H1 (cell line): ENCODE results near the gene TMED3. TPM values are rescaled to one million over a fixed set of nuclear protein-coding genes. Genes with fewer than 3 reads are reported as not detected.

Experiments
- CTCF ChIA-PET: fragments of 300-600 bp; sonication (Branson Sonifier 250); formaldehyde crosslinking; loops from one replicate; lab custom pipeline; 2021; ENCODE audit not compliant: partially characterized antibody; lab: Charles Lee
- POLR2A ChIA-PET: fragments of 300-600 bp; sonication (Branson Sonifier 250); formaldehyde crosslinking; loops from one replicate; lab custom pipeline; 2021; ENCODE audit warnings: inconsistent platforms; ENCODE audit not compliant: partially characterized antibody; lab: Charles Lee
- DNase-seq, 2 experiments: peaks; one replicate each; pipeline versions ENCODE4 v3.0.0 to v3.0.0-alpha.2; 2010 to 2022; ENCODE audit warnings: low spot score in 2 of 2, low read depth in 1 of 2, mixed read lengths in 1 of 2
- FAIRE-seq: peaks from 2 replicates; lab custom pipeline; 2011; peaks lifted over from hg19 to GRCh38; lab: Jason Lieb, UNC
- H2AFZ ChIP-seq: 2 replicates; pipeline ENCODE4 v1.8.1; 2012; ENCODE audit warnings: low read length, inconsistent platforms
- H2AK5ac ChIP-seq: 2 replicates; pipeline ENCODE4 v1.6.1; 2013; ENCODE audit warnings: low read depth, low read length
- H2BK120ac ChIP-seq: replicated peaks from 2 replicates; pipeline ENCODE3; 2013; ENCODE audit warnings: low read depth, low read length, inconsistent platforms
- H2BK12ac ChIP-seq: 2 replicates; pipeline ENCODE4 v1.6.1; 2013; ENCODE audit warnings: low read depth, low read length
- H2BK15ac ChIP-seq: 2 replicates; pipeline ENCODE4 v1.6.1; 2013; ENCODE audit warnings: low read length
- H2BK20ac ChIP-seq: 2 replicates; pipeline ENCODE4 v1.6.1; 2013; ENCODE audit warnings: low read length
- H2BK5ac ChIP-seq: 2 replicates; pipeline ENCODE4 v1.6.1; 2013; ENCODE audit warnings: low read depth, low read length
- H3K14ac ChIP-seq: 2 replicates; pipeline ENCODE4 v1.6.1; 2013; ENCODE audit warnings: inconsistent platforms; ENCODE audit not compliant: insufficient read length
- H3K18ac ChIP-seq: 2 replicates; pipeline ENCODE4 v1.6.1; 2013; ENCODE audit warnings: low read length; ENCODE audit errors: extremely low read depth
- H3K23ac ChIP-seq: 2 replicates; pipeline ENCODE4 v1.6.1; 2013; ENCODE audit warnings: inconsistent platforms; ENCODE audit not compliant: insufficient read length
- H3K23me2 ChIP-seq: 2 replicates; pipeline ENCODE4 v1.6.1; 2013; ENCODE audit warnings: low read depth, low read length
- H3K27ac ChIP-seq: 2 replicates; pipeline ENCODE4 v1.6.1; 2011; ENCODE audit warnings: low read depth, low read length, inconsistent platforms
- H3K27me3 ChIP-seq, 4 experiments: replicated peaks in 1 of 4; 1 replicate in 1 of 4; 2 replicates in 3 of 4; pipeline versions ENCODE4 v1.6.1 to v1.8.1; 2011 to 2013; ENCODE audit warnings: low read length in 3 of 4, mild to moderate bottlenecking in 3 of 4, inconsistent platforms in 2 of 4, mixed read lengths in 2 of 4, moderate library complexity in 1 of 4; ENCODE audit not compliant: control insufficient read depth in 3 of 4, insufficient read depth in 3 of 4; ENCODE audit errors: extremely low read depth in 1 of 4
- H3K36me3 ChIP-seq, 4 experiments: 2 replicates each; pipeline versions ENCODE4 v1.6.1 to v1.8.1; 2011 to 2013; ENCODE audit warnings: mild to moderate bottlenecking in 4 of 4, low read length in 3 of 4, moderate library complexity in 2 of 4, control low read depth in 1 of 4, inconsistent platforms in 1 of 4; ENCODE audit not compliant: insufficient read depth in 4 of 4, control insufficient read depth in 2 of 4
- H3K4ac ChIP-seq: replicated peaks from 2 replicates; pipeline ENCODE3; 2013; ENCODE audit warnings: low read length, low read depth, mixed read lengths, inconsistent platforms; ENCODE audit not compliant: insufficient read length
- H3K4me1 ChIP-seq, 4 experiments: replicated peaks in 1 of 4; 1 replicate in 1 of 4; 2 replicates in 3 of 4; pipeline versions ENCODE4 v1.6.1 to v1.8.1; 2011 to 2013; ENCODE audit warnings: low read length in 3 of 4, inconsistent platforms in 2 of 4, mixed read lengths in 1 of 4; ENCODE audit not compliant: insufficient read depth in 4 of 4, control insufficient read depth in 3 of 4
- H3K4me2 ChIP-seq, 2 experiments: 2 replicates each; pipeline versions ENCODE4 v1.6.1 to v1.8.1; 2011 to 2013; ENCODE audit warnings: low read depth in 2 of 2, low read length in 2 of 2, control low read depth in 1 of 2, inconsistent platforms in 1 of 2, mild to moderate bottlenecking in 1 of 2; ENCODE audit not compliant: insufficient read depth in 1 of 2
- H3K4me3 ChIP-seq, 4 experiments: fragments of 200-600, 300-600 bp in 1 of 4; sonication (generic), shearing (Covaris generic), sonication (Bioruptor Twin) in 1 of 4; 2 replicates each; pipeline versions ENCODE4 v1.5.1 to v1.8.1; 2011 to 2016; ENCODE audit warnings: low read length in 4 of 4, low read depth in 3 of 4, control low read depth in 2 of 4, inconsistent platforms in 2 of 4, mild to moderate bottlenecking in 2 of 4, mixed read lengths in 1 of 4, moderate library complexity in 1 of 4; ENCODE audit not compliant: insufficient read depth in 2 of 4; ENCODE audit errors: extremely low read depth in 1 of 4
- H3K56ac ChIP-seq: replicated peaks from 2 replicates; pipeline ENCODE3; 2013; ENCODE audit warnings: low read depth, mild to moderate bottlenecking, mixed read lengths, low read length, inconsistent platforms; ENCODE audit not compliant: insufficient read length
- H3K79me1 ChIP-seq: 2 replicates; pipeline ENCODE4 v1.6.1; 2013; ENCODE audit warnings: low read depth, low read length, control low read depth
- H3K79me2 ChIP-seq, 2 experiments: 2 replicates each; pipeline versions ENCODE4 v1.6.1 to v1.8.1; 2012 to 2013; ENCODE audit warnings: low read length in 2 of 2, mild to moderate bottlenecking in 2 of 2, inconsistent platforms in 1 of 2; ENCODE audit not compliant: insufficient read depth in 2 of 2, control insufficient read depth in 1 of 2
- H3K9ac ChIP-seq, 4 experiments: replicated peaks in 1 of 4; 1 replicate in 1 of 4; 2 replicates in 3 of 4; pipeline versions ENCODE4 v1.6.1 to v1.8.1; 2011 to 2013; ENCODE audit warnings: low read depth in 3 of 4, low read length in 3 of 4, control low read depth in 2 of 4, mild to moderate bottlenecking in 2 of 4, moderate library complexity in 2 of 4, inconsistent platforms in 1 of 4; ENCODE audit errors: extremely low read depth in 1 of 4
- H3K9me3 ChIP-seq, 2 experiments: 2 replicates each; pipeline versions ENCODE4 v1.6.1 to v1.8.1; 2012 to 2013; ENCODE audit warnings: mild to moderate bottlenecking in 2 of 2, moderate library complexity in 2 of 2, control low read depth in 1 of 2, inconsistent platforms in 1 of 2, low read depth in 1 of 2, low read length in 1 of 2, mixed read lengths in 1 of 2; ENCODE audit not compliant: insufficient read depth in 2 of 2
- H4K20me1 ChIP-seq, 2 experiments: replicated peaks in 1 of 2; 2 replicates each; pipeline versions ENCODE3 to v1.8.1; 2011 to 2013; ENCODE audit warnings: inconsistent platforms in 2 of 2, low read length in 2 of 2, mild to moderate bottlenecking in 1 of 2; ENCODE audit not compliant: insufficient read depth in 2 of 2, control insufficient read depth in 1 of 2
- H4K5ac ChIP-seq: 2 replicates; pipeline ENCODE4 v1.6.1; 2013; ENCODE audit warnings: low read length, low read depth, mixed read lengths, inconsistent platforms; ENCODE audit not compliant: insufficient read length
- H4K8ac ChIP-seq: 2 replicates; pipeline ENCODE4 v1.8.0; 2013; ENCODE audit warnings: mild to moderate bottlenecking, moderate library complexity, low read length, inconsistent platforms; ENCODE audit not compliant: insufficient read depth; ENCODE audit errors: extremely low read depth
- H4K91ac ChIP-seq: replicated peaks from 2 replicates; pipeline ENCODE3; 2013; ENCODE audit warnings: low read length, mixed read lengths, inconsistent platforms; ENCODE audit not compliant: insufficient read length
- GTF2F1 ChIP-seq: IDR thresholded peaks from 2 replicates; pipeline ENCODE4 v1.6.1; 2012; ENCODE audit warnings: low read depth, low read length, improper control_type of control experiment, borderline replicate concordance
- WGBS, 2 experiments: shearing (Covaris generic) in 1 of 2; methylation state at CpG; one replicate each; pipeline versions ENCODE4 v1.1.6 to v1.1.7; 2013 to 2015; ENCODE audit warnings: low lambda C conversion rate in 2 of 2, mixed read lengths in 2 of 2, inconsistent platforms in 1 of 2, low coverage in 1 of 2, missing lambda C conversion rate in 1 of 2; ENCODE audit not compliant: insufficient replicate concordance in 2 of 2, insufficient coverage in 1 of 2, insufficient read length in 1 of 2; ENCODE audit errors: extremely low coverage in 1 of 2, missing lambda C conversion rate in 1 of 2; 5-methylcytosine and 5-hydroxymethylcytosine counted together
- polyA plus RNA-seq, 7 experiments: library from polyadenylated mRNA; depleted of rRNA in 3 of 7; stranded (reverse) in 5 of 7; unstranded in 2 of 7; fragments of >200 nt in 5 of 7; fragments of 200-250 nt in 2 of 7; gene quantifications; 1 replicate in 5 of 7; 2 replicates in 1 of 7; 4 replicates in 1 of 7; pipeline versions ENCODE4 v1.2.1 to v1.2.3, GENCODE V29; 2011 to 2013; ENCODE audit warnings: missing spikeins in 2 of 7, mixed read lengths in 2 of 7
- total RNA-seq: library from RNA; stranded (reverse); fragmentation: NEBNext Ultra II Directional; extraction: Animal tissue kit (Norgen Biotek cat#: 25700); gene quantifications from 2 replicates; pipeline ENCODE4 v1.2.1, GENCODE V29; 2021

TMED3 gene
- total and polyA plus RNA-seq, 2 of the 8 experiments (the other 6 are each of a cell fraction or from before 2014, with no cell fraction given): 50.2 to 110 TPM

DNA sequence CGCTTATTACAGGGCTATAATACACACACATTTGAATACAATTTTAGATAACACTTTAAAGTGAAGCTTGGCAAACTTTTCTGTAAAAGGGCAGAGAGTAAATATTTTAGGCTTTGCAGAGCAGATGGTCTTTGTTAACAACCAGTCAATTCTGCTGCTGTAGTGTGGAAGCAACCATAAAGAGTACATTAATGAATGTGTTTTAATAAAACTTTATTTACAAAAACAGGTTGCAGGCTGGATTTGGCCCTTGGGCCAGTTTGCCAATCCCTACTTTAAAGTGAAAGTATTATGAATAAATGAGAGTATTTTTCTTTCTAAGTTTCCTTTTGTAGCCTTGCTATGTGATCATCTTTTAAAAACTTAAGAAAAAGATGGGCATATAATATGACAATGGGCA is 49.1 kb upstream of the TMED3 start:
- no peak for FAIRE-seq
- H2BK120ac ChIP-seq: no peak overlapping the region
- no peak overlapping the region for H2AK5ac ChIP-seq
- H3K79me1 ChIP-seq: no peaks in the 10 kb centered on the region
- H4K91ac ChIP-seq: no peak overlapping the region
- H3K27ac ChIP-seq: no peak overlapping the region
- H2AFZ ChIP-seq: no peak overlapping the region
- H4K20me1 ChIP-seq: no peaks in the 10 kb centered on the region
- no peak overlapping the region for H2BK15ac ChIP-seq
- H3K18ac ChIP-seq: no peak overlapping the region
- H3K36me3 ChIP-seq: no peaks in the 10 kb centered on the region; a peak in 1 of 8 replicates
- H3K4me3 ChIP-seq: no peak overlapping the region
- H3K9ac ChIP-seq: no peak overlapping the region
- no peak overlapping the region for H3K14ac ChIP-seq
- H3K56ac ChIP-seq: no peak overlapping the region
- no peaks in the 10 kb centered on the region for H3K23me2 ChIP-seq
- no peak overlapping the region for H2BK20ac ChIP-seq
- DNase-seq: no peak
- no peak overlapping the region for H4K8ac ChIP-seq
- no peak overlapping the region for H3K4ac ChIP-seq
- no peaks in the 10 kb centered on the region for H3K79me2 ChIP-seq
- H2BK12ac ChIP-seq: no peak overlapping the region
- no peak overlapping the region for H2BK5ac ChIP-seq
- 82% methylated on average over 1 of the region's 1 CpG; no CpG with 5 or more reads in 1 of the 2 experiments for WGBS, 2 experiments
- no peaks in the 10 kb centered on the region; a peak in 1 of 7 replicates for H3K4me1 ChIP-seq
- H4K5ac ChIP-seq: no peak overlapping the region
- H3K23ac ChIP-seq: no peak overlapping the region
- no peaks in the 10 kb centered on the region; a peak in 1 of 4 replicates for H3K9me3 ChIP-seq
- POLR2A ChIA-PET: no interaction called here
- no peaks in the 10 kb centered on the region for H3K27me3 ChIP-seq
- no peak overlapping the region for H3K4me2 ChIP-seq
- CTCF ChIA-PET: no interaction called here
- TF ChIP-seq GTF2F1: no peak
